K562 (cell line): ENCODE results near the gene STK11. TPM values are rescaled to one million over a fixed set of nuclear protein-coding genes. Genes with fewer than 3 reads are reported as not detected.

Experiments used
- C11orf30 ChIP-seq: fragments of 450-650 bp; IDR thresholded peaks from 2 replicates; pipeline ENCODE4 v1.6.1; 2016; ENCODE audit warnings: low read depth, mild to moderate bottlenecking
- CEBPB ChIP-seq: fragments of 450-650 bp; IDR thresholded peaks from 2 replicates; pipeline ENCODE4 v1.6.1; 2016; ENCODE audit warnings: missing genetic modification characterization, missing compliant biosample characterization
- GATAD2B ChIP-seq: fragments of 450-650 bp; IDR thresholded peaks from 2 replicates; pipeline ENCODE4 v1.6.1; 2017; ENCODE audit warnings: mild to moderate bottlenecking, borderline replicate concordance
- HLTF ChIP-seq: fragments of 450-650 bp; IDR thresholded peaks from 2 replicates; pipeline ENCODE4 v1.6.1; 2016
- KLF13 ChIP-seq: fragments of 450-650 bp; IDR thresholded peaks from 2 replicates; pipeline ENCODE4 v1.6.1; 2016; ENCODE audit warnings: missing genetic modification characterization, low read depth, mild to moderate bottlenecking, missing compliant biosample characterization, moderate library complexity, borderline replicate concordance
- MTF1 ChIP-seq: fragments of 250-450 bp; sonication (Bioruptor Pico); IDR thresholded peaks from 2 replicates; pipeline ENCODE4 v1.9.0; 2021; ENCODE audit warnings: moderate library complexity, mild to moderate bottlenecking, inconsistent platforms, borderline replicate concordance
- PHB2 ChIP-seq: fragments of 450-650 bp; IDR thresholded peaks from 2 replicates; pipeline ENCODE4 v1.6.1; 2017; ENCODE audit warnings: low read depth
- POLR2AphosphoS2 ChIP-seq: IDR thresholded peaks from 2 replicates; pipeline ENCODE4 v1.6.1; 2012; ENCODE audit warnings: low read length, improper control_type of control experiment
- RBM17 ChIP-seq: fragments of 200-400 bp; formaldehyde crosslinking; IDR thresholded peaks from 2 replicates; pipeline ENCODE4 v1.6.1; 2017; ENCODE audit warnings: low read depth, mild to moderate bottlenecking, low read length, borderline replicate concordance
- SMC3 ChIP-seq: conservative IDR thresholded peaks from 2 replicates; pipeline ENCODE4 v1.6.1; 2011; ENCODE audit warnings: low read depth, low read length, improper control_type of control experiment; ENCODE audit not compliant: insufficient read depth
- SRSF1 ChIP-seq: fragments of 200-400 bp; formaldehyde crosslinking; IDR thresholded peaks from 2 replicates; pipeline ENCODE4 v1.6.1; 2017; ENCODE audit warnings: mild to moderate bottlenecking, low read depth, low read length, moderate library complexity
- ZBED1 ChIP-seq: IDR thresholded peaks from 2 replicates; pipeline ENCODE4 v1.6.1; 2014
- ZBTB1 ChIP-seq: sonication (generic); formaldehyde crosslinking; IDR thresholded peaks from 2 replicates; pipeline ENCODE4 v1.8.1; 2023; ENCODE audit warnings: missing genetic modification reagents, low read depth, mild to moderate bottlenecking, borderline replicate concordance
- ZFP36 ChIP-seq: fragments of 150-350 bp; IDR thresholded peaks from 2 replicates; pipeline ENCODE4 v1.6.1; 2018; ENCODE audit warnings: low read length, low read depth; ENCODE audit not compliant: partially characterized antibody
- ZNF253 ChIP-seq: fragments of 250-450 bp; sonication (Bioruptor Pico); conservative IDR thresholded peaks from 2 replicates; pipeline ENCODE4 v1.6.1; 2021; ENCODE audit warnings: mild to moderate bottlenecking
- ZNF551 ChIP-seq: fragments of 250-450 bp; sonication (Bioruptor Pico); IDR thresholded peaks from 2 replicates; pipeline ENCODE4 v1.5.0; 2021; ENCODE audit warnings: mild to moderate bottlenecking, moderate library complexity
- ZNF644 ChIP-seq: fragments of 200-800 bp; sonication (Bioruptor generic); IDR thresholded peaks from 2 replicates; pipeline ENCODE4 v1.6.1; 2016; ENCODE audit warnings: low read depth, missing genetic modification characterization, missing compliant biosample characterization
- ZZZ3 ChIP-seq: fragments of 450-650 bp; IDR thresholded peaks from 2 replicates; pipeline ENCODE4 v1.6.1; 2016; ENCODE audit warnings: antibody characterized with exemption, mild to moderate bottlenecking, moderate library complexity
- polyA plus RNA-seq, 8 experiments: library from polyadenylated mRNA; depleted of rRNA in 4 of 8; stranded (reverse) in 5 of 8; unstranded in 3 of 8; fragments of >200 nt; fragmentation: Nextera tagmentation in 2 of 8; fragmentation: Illumina TruSeq in 1 of 8; extraction: Ambion mirVana in 2 of 8; extraction: Trizol in 1 of 8; gene quantifications; 2 replicates each; pipeline versions ENCODE4 v1.2.1 to v1.2.3, GENCODE V29; 2011 to 2014; ENCODE audit warnings: inconsistent platforms in 1 of 8, missing spikeins in 1 of 8
- total RNA-seq, 7 experiments: library from RNA; depleted of rRNA in 6 of 7; stranded (reverse); fragments of >200 nt in 6 of 7; fragmentation: Illumina TruSeq in 2 of 7; extraction: Trizol in 2 of 7; gene quantifications; 2 replicates each; pipeline versions ENCODE4 v1.2.1 to v1.2.3, GENCODE V29; 2011 to 2021; ENCODE audit warnings: low replicate concordance in 1 of 7
- TF ChIP-seq, protein P1 (sequence below): fragments of 450-650 bp; formaldehyde crosslinking; IDR thresholded peaks from 2 replicates; pipeline ENCODE4 v1.4.0; 2022; ENCODE audit warnings: missing genetic modification characterization
- TF ChIP-seq, protein P2 (sequence below): fragments of 200-400 bp; formaldehyde crosslinking; IDR thresholded peaks from 2 replicates; pipeline ENCODE4 v1.6.1; 2017; ENCODE audit warnings: mild to moderate bottlenecking, low read depth, low read length, moderate library complexity
- TF ChIP-seq, protein P3 (sequence below): fragments of 450-650 bp; IDR thresholded peaks from 2 replicates; pipeline ENCODE4 v1.7.0; 2016; ENCODE audit warnings: borderline replicate concordance
- TF ChIP-seq, protein P4 (sequence below): fragments of 150-350 bp; IDR thresholded peaks from 2 replicates; pipeline ENCODE4 v1.6.1; 2014; ENCODE audit warnings: low read depth, mild to moderate bottlenecking, low read length, borderline replicate concordance

Gene STK11
- total and polyA plus RNA-seq, 9 of the 15 experiments (the other 6 are each of a cell fraction or from before 2014, with no cell fraction given), result 0.15 to 96.5 (median 31.7) TPM

DNA sequence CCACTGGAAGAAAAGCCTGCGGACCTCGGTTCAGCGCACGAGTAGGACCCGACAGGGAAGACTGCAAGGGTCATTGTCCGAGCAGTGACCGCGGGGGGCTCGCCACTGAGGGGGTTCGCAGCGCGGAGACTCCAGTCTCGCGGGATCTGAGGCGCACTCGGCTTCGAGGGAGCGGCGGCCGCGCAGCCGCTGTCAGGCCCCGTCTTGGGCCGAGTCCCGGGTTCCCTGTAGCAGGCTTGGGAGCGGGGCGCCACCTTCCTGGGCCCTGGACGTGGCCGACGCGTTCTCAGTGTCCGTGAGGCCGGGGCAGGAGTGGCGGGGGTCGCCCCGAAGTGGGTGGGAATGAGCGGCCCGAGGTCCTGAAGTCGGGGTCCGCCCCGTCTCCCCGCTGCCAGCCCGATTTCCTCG lies 69.3 kb downstream of the STK11 start (continued):
- TF ChIP-seq, protein P1, sequence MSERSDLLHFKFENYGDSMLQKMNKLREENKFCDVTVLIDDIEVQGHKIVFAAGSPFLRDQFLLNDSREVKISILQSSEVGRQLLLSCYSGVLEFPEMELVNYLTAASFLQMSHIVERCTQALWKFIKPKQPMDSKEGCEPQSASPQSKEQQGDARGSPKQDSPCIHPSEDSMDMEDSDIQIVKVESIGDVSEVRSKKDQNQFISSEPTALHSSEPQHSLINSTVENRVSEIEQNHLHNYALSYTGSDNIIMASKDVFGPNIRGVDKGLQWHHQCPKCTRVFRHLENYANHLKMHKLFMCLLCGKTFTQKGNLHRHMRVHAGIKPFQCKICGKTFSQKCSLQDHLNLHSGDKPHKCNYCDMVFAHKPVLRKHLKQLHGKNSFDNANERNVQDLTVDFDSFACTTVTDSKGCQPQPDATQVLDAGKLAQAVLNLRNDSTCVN, result no peak
- TF ChIP-seq POLR2AphosphoS2 (no peak), C11orf30 (no peak), MTF1 (CRISPR knock-in tag) (no peak), HLTF (0 out of 2 replicates have a peak, but pooled peaks have one; percentile 30), ZBTB1 (CRISPR knock-in tag) (no peak; the same call in 1 of the 2 replicates), SRSF1 (0 out of 2 replicates have a peak, but pooled peaks have one; percentile 83), ZNF644 (no peak; the same call in 1 of the 2 replicates), ZBED1 (no peak), CEBPB (tag) (no peak), RBM17 (no peak), GATAD2B (no peak), ZFP36 (no peak), ZNF551 (CRISPR knock-in tag) (no peak), ZZZ3 (no peak), SMC3 (no peak), KLF13 (tag) (no peak), PHB2 (no peak), ZNF253 (CRISPR knock-in tag) (no peak)
- TF ChIP-seq, protein P2, sequence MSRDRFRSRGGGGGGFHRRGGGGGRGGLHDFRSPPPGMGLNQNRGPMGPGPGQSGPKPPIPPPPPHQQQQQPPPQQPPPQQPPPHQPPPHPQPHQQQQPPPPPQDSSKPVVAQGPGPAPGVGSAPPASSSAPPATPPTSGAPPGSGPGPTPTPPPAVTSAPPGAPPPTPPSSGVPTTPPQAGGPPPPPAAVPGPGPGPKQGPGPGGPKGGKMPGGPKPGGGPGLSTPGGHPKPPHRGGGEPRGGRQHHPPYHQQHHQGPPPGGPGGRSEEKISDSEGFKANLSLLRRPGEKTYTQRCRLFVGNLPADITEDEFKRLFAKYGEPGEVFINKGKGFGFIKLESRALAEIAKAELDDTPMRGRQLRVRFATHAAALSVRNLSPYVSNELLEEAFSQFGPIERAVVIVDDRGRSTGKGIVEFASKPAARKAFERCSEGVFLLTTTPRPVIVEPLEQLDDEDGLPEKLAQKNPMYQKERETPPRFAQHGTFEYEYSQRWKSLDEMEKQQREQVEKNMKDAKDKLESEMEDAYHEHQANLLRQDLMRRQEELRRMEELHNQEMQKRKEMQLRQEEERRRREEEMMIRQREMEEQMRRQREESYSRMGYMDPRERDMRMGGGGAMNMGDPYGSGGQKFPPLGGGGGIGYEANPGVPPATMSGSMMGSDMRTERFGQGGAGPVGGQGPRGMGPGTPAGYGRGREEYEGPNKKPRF, result no peak
- TF ChIP-seq, protein P3, sequence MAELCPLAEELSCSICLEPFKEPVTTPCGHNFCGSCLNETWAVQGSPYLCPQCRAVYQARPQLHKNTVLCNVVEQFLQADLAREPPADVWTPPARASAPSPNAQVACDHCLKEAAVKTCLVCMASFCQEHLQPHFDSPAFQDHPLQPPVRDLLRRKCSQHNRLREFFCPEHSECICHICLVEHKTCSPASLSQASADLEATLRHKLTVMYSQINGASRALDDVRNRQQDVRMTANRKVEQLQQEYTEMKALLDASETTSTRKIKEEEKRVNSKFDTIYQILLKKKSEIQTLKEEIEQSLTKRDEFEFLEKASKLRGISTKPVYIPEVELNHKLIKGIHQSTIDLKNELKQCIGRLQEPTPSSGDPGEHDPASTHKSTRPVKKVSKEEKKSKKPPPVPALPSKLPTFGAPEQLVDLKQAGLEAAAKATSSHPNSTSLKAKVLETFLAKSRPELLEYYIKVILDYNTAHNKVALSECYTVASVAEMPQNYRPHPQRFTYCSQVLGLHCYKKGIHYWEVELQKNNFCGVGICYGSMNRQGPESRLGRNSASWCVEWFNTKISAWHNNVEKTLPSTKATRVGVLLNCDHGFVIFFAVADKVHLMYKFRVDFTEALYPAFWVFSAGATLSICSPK, result no peak
- TF ChIP-seq, protein P4, sequence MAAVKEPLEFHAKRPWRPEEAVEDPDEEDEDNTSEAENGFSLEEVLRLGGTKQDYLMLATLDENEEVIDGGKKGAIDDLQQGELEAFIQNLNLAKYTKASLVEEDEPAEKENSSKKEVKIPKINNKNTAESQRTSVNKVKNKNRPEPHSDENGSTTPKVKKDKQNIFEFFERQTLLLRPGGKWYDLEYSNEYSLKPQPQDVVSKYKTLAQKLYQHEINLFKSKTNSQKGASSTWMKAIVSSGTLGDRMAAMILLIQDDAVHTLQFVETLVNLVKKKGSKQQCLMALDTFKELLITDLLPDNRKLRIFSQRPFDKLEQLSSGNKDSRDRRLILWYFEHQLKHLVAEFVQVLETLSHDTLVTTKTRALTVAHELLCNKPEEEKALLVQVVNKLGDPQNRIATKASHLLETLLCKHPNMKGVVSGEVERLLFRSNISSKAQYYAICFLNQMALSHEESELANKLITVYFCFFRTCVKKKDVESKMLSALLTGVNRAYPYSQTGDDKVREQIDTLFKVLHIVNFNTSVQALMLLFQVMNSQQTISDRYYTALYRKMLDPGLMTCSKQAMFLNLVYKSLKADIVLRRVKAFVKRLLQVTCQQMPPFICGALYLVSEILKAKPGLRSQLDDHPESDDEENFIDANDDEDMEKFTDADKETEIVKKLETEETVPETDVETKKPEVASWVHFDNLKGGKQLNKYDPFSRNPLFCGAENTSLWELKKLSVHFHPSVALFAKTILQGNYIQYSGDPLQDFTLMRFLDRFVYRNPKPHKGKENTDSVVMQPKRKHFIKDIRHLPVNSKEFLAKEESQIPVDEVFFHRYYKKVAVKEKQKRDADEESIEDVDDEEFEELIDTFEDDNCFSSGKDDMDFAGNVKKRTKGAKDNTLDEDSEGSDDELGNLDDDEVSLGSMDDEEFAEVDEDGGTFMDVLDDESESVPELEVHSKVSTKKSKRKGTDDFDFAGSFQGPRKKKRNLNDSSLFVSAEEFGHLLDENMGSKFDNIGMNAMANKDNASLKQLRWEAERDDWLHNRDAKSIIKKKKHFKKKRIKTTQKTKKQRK, result no peak
